Smooth muscle cell (in vitro differentiated cells): Measurements from ENCODE around the gene SPEM3. TPM values are rescaled to one million over a fixed set of nuclear protein-coding genes. Genes with fewer than 3 reads are reported as not detected.

Source experiments
- DNase-seq: peaks from one replicate; lab custom pipeline; 2025; ENCODE audit not compliant: unreplicated experiment; lab: John Stamatoyannopoulos, UW
- H2AFZ ChIP-seq: fragments of 200-600 bp; sonication (generic); 2 replicates; pipeline ENCODE4 v1.6.0; 2016; ENCODE audit warnings: antibody characterized with exemption, low read depth, mild to moderate bottlenecking
- H3F3A ChIP-seq: fragments of 200-600 bp; sonication (generic); 2 replicates; pipeline ENCODE4 v1.6.0; 2017; ENCODE audit warnings: antibody characterized with exemption, low read depth
- H3K27ac ChIP-seq: fragments of 200-600 bp; sonication (generic); 2 replicates; pipeline ENCODE4 v1.5.1; 2016; ENCODE audit warnings: low read depth, mild to moderate bottlenecking
- H3K27me3 ChIP-seq: fragments of 200-600 bp; sonication (generic); 2 replicates; pipeline ENCODE4 v1.6.1; 2016; ENCODE audit warnings: low read depth, mild to moderate bottlenecking
- H3K36me3 ChIP-seq: fragments of 200-600 bp; sonication (generic); 2 replicates; pipeline ENCODE4 v1.5.1; 2016; ENCODE audit warnings: low read depth
- H3K4me1 ChIP-seq: fragments of 200-600 bp; sonication (generic); 2 replicates; pipeline ENCODE4 v1.5.1; 2016; ENCODE audit warnings: low read depth
- H3K4me2 ChIP-seq: fragments of 200-600 bp; sonication (generic); 2 replicates; pipeline ENCODE4 v1.6.0; 2016; ENCODE audit warnings: mild to moderate bottlenecking
- H3K4me3 ChIP-seq: fragments of 200-600 bp; sonication (generic); 2 replicates; pipeline ENCODE4 v1.5.1; 2016; ENCODE audit warnings: mild to moderate bottlenecking
- H3K79me2 ChIP-seq: fragments of 200-600 bp; sonication (generic); 2 replicates; pipeline ENCODE4 v1.6.0; 2016; ENCODE audit warnings: low read depth, mild to moderate bottlenecking
- H3K9ac ChIP-seq: fragments of 200-600 bp; sonication (generic); 2 replicates; pipeline ENCODE4 v1.6.0; 2016; ENCODE audit warnings: low read depth
- H3K9me3 ChIP-seq: fragments of 200-600 bp; sonication (generic); replicated peaks from 2 replicates; pipeline ENCODE4 v1.5.1; 2016; ENCODE audit warnings: low read depth
- H4K20me1 ChIP-seq: fragments of 200-600 bp; sonication (generic); 2 replicates; pipeline ENCODE4 v1.6.0; 2016; ENCODE audit warnings: low read depth
- WGBS: methylation state at CpG from one replicate; pipeline ENCODE4 v1.1.7; 2016; ENCODE audit warnings: low lambda C conversion rate; 5-methylcytosine and 5-hydroxymethylcytosine counted together
- polyA plus RNA-seq: library from polyadenylated mRNA; unstranded; fragments of >200 nt; fragmentation: Nextera tagmentation; extraction: Ambion mirVana; gene quantifications from 2 replicates; pipeline ENCODE4 v1.2.1, GENCODE V29; 2016
- total RNA-seq: library from RNA; depleted of rRNA; stranded (reverse); fragments of >200 nt; gene quantifications from 2 replicates; pipeline ENCODE4 v1.2.3, GENCODE V29; 2014
- TF ChIP-seq, protein P1 (sequence below): fragments of 200-600 bp; sonication (generic); IDR thresholded peaks from 2 replicates; pipeline ENCODE4 v1.5.1; 2017; ENCODE audit warnings: borderline replicate concordance, mild to moderate bottlenecking, antibody characterized with exemption; ENCODE audit not compliant: insufficient read depth, poor library complexity, severe bottlenecking

Gene SPEM3
- total and polyA plus RNA-seq, 2 experiments from 2014 or later = not detected

DNA sequence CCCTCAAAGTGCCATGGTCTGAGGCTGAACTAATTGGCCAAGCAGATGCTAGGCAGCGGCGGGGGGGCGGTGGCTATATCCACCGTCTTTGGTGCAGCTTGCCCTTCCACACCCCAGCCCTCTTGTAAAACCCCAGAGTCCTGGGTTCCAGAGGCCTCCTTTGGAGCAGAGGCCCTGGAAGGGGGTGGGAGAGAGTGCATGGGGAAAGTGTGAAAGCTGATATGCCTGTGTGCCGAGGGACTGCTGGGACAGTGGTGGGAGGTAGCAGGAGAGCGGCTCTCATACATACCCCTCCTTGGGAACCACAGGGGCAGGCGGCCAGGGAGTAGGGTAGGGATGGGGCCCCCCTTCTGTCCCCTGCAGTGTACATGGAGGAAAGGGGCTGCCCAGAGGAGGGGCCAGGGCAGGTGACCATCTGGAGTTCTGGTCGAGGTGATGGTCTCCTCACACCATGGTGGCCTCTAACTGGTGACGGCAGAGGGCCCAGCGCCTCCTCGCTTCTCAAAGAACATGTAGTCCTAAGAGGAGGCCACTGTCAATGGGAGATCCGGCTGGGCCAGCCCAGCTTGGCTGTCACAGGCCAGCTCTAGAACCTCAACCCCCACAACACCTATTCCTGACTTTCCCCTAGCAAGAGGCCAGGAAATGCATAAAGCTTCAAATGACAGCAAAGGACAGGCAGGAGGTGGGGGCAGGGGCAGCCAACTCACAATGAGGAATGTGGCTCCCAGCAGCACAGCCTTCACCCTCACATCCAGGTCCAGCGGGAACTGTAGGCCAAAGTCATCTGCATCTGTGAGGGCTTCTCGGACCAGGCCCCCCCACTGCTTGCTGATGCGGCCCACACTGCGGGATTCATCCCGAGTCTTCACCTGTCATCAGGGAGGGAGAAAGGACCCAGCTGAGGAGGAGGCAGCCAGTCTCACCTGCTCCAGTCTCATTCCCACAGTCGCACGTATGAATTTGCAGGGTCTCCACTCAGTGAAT lies 38.4 kb upstream of the SPEM3 start:
- no peak overlapping the region for H3K9ac ChIP-seq
- 93% methylated on average over 19 of the region's 19 CpGs for WGBS
- no peak overlapping the region for H2AFZ ChIP-seq

DNA sequence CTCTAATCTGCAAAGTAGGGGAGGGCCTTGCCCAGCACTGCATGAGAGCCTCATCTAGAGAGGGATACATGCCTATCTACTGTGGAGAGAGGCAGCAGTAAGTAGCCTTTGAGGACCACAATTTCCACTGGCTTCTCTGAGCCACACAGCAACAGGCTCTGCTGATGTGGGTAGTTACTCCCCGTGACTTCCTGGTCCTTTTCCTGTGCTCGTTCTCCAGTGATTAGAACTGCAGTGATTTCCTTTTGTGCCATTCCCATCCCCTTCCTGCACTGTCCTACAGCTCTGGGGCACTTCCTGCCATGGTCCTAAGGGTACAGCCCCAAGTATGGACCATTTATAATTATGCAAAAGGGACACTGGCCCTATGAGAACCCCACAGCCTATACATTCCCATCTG lies 37.4 kb upstream of the SPEM3 start:
- Histone ChIP-seq H3K79me2 (no peaks in the 10 kb centered on the region), H2AFZ (no peak overlapping the region), H3K4me3 (no peak overlapping the region), H3K4me2 (no peak overlapping the region), H3K4me1 (peaks cover 9% of the 10 kb centered on the region), H3K36me3 (no peaks in the 10 kb centered on the region), H4K20me1 (peaks cover 23% of the 10 kb centered on the region), H3F3A (peaks cover 4% of the 10 kb centered on the region), H3K27ac (no peak overlapping the region), H3K9ac (no peak overlapping the region), H3K27me3 (no peaks in the 10 kb centered on the region), H3K9me3 (no peaks in the 10 kb centered on the region)
- TF ChIP-seq, protein P1, sequence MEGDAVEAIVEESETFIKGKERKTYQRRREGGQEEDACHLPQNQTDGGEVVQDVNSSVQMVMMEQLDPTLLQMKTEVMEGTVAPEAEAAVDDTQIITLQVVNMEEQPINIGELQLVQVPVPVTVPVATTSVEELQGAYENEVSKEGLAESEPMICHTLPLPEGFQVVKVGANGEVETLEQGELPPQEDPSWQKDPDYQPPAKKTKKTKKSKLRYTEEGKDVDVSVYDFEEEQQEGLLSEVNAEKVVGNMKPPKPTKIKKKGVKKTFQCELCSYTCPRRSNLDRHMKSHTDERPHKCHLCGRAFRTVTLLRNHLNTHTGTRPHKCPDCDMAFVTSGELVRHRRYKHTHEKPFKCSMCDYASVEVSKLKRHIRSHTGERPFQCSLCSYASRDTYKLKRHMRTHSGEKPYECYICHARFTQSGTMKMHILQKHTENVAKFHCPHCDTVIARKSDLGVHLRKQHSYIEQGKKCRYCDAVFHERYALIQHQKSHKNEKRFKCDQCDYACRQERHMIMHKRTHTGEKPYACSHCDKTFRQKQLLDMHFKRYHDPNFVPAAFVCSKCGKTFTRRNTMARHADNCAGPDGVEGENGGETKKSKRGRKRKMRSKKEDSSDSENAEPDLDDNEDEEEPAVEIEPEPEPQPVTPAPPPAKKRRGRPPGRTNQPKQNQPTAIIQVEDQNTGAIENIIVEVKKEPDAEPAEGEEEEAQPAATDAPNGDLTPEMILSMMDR = no peak
- no peak for DNase-seq
- whole genome bisulfite sequencing = 77% methylated on average over 2 of the region's 2 CpGs

More for the DNA sequence above, 38.4 kb upstream of the SPEM3 start:
- H3K27me3 ChIP-seq = no peaks in the 10 kb centered on the region
- H3K36me3 ChIP-seq = no peaks in the 10 kb centered on the region
- no peak for DNase-seq
- no peaks in the 10 kb centered on the region for H3K9me3 ChIP-seq
- H3K4me2 ChIP-seq = no peak overlapping the region
- peaks cover 9% of the 10 kb centered on the region for H3K4me1 ChIP-seq
- peaks cover 23% of the 10 kb centered on the region for H4K20me1 ChIP-seq
- no peak overlapping the region for H3K27ac ChIP-seq
- H3K4me3 ChIP-seq = no peak overlapping the region
- TF ChIP-seq, protein P1 = no peak
- no peaks in the 10 kb centered on the region for H3K79me2 ChIP-seq
- peaks cover 11% of the 10 kb centered on the region for H3F3A ChIP-seq

DNA sequence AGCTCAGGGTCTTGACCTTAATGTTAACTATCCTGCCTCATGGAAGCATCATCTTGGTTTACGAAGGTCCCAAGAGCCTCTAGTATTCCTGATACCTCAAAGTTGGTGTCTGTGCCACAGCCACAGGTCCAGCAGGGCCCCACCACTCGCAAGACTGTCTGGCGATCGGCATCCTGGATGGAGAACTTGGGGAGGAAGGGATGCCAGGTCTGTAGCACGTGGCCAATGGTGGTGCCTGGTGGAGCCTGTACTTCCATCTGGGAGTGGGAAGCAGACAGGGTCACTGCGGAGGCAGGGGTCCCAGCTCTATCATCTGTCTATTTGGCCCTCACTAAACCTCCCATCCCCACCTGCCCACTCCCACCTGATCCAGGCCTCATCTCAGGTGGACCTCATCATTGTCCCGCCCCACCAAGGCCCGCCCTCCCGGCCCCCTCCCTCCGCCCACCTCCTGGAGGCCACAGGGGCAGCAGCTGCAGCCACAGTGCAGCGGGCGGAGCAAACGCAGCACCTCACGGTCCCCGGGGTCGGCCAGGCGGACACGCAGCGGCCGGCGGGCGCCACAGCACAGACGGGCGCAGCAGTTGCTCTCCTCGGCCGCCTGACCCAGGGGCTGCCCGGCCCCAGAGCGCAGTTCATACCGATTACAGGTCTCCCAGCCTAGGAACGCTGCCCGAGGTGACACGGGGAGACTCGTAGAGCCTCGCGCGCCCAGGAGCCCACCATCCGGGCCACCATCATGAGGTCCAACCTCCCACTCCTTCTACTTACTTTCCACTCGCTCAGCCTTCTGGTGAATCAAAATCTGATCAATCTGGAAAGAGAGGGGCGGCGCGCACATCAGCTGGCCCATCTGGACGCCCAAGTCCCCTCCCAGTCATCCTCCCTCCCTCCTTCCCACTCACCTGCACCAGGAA lies 35.7 kb upstream of the SPEM3 start:
- Histone ChIP-seq H3K36me3 (no peaks in the 10 kb centered on the region), H3K79me2 (no peaks in the 10 kb centered on the region), H3K27me3 (no peaks in the 10 kb centered on the region), H3K4me1 (peaks cover 9% of the 10 kb centered on the region), H3K9me3 (no peaks in the 10 kb centered on the region), H3K4me3 (peak overlapping the region; percentile 93), H3K9ac (peak overlapping the region; percentile 90), H3K27ac (no peak overlapping the region), H3K4me2 (peak overlapping the region; percentile 98), H2AFZ (no peak overlapping the region), H3F3A (peaks cover 4% of the 10 kb centered on the region), H4K20me1 (peaks cover 23% of the 10 kb centered on the region)
- no peak for DNase-seq
- 62% methylated on average over 29 of the region's 42 CpGs for WGBS
- TF ChIP-seq, protein P1 = no peak
